Measurements from ENCODE around the gene COMT.
A peak's percentile ranks its signal among the peaks of the same experiment; 100 is the strongest.

GRCh38 chr22:19992921-19993355, 51.4 kb downstream of the COMT start:
- no peak for TF ChIP-seq CTCF (IDR thresholded peaks at IDR 0.05; ENCODE audit: low read depth, low read length, missing input control)
- no peak for TF ChIP-seq EGR1 (IDR thresholded peaks at IDR 0.05; ENCODE audit: low read depth in 2 of 2)
- no peak for TF ChIP-seq MAX (IDR thresholded peaks at IDR 0.05)
- no peak for TF ChIP-seq JUND (IDR thresholded peaks at IDR 0.05)
- TF ChIP-seq YY1 (IDR thresholded peaks at IDR 0.05), result no peak
- TF ChIP-seq ZBTB33 (IDR thresholded peaks at IDR 0.05), result no peak
- peak; percentile 5 to 67 for TF ChIP-seq RXRA (IDR thresholded peaks at IDR 0.05)
- no peak for TF ChIP-seq TAF1 (conservative IDR thresholded peaks at IDR 0.05)
- no peak for TF ChIP-seq SP1 (IDR thresholded peaks at IDR 0.05)
- TF ChIP-seq REST (IDR thresholded peaks at IDR 0.05), result no peak

All from liver (tissue), 3 donors.